IMR-90 (cell line): ENCODE measurements around the gene TNS2. TPM values are rescaled to one million over a fixed set of nuclear protein-coding genes. Genes with fewer than 3 reads are reported as not detected.

Experiments
- ATAC-seq: fragments of 200-7000 bp; cut with Tn5 transposase; 2 replicates; pipeline ENCODE4 v1.9.1; 2020; ENCODE audit warnings: low read depth, mild to moderate bottlenecking, moderate library complexity
- BruUV-seq: library from RNA; stranded (reverse); fragments of 400-500 nt; replicated peaks from 2 replicates; lab custom pipeline; 2021; lab: Mats Ljungman, UMichigan
- CTCF ChIA-PET: fragments of 300-600 bp; formaldehyde crosslinking; extraction: SDS; loops from one replicate; lab custom pipeline; 2021; ENCODE audit warnings: antibody characterized with exemption; lab: Yijun Ruan, JAX
- POLR2A ChIA-PET: fragments of 300-600 bp; sonication (Branson Sonifier 250); formaldehyde crosslinking; loops from one replicate; lab custom pipeline; 2022; ENCODE audit warnings: antibody characterized with exemption; ENCODE audit not compliant: unreplicated experiment; lab: Charles Lee
- DNase-seq: peaks from one replicate; pipeline ENCODE4 v3.0.0; 2013
- H2AFZ ChIP-seq: replicated peaks from 2 replicates; pipeline ENCODE3; 2013; ENCODE audit warnings: low read length, mild to moderate bottlenecking; ENCODE audit not compliant: poor library complexity
- H2AK5ac ChIP-seq: 2 replicates; pipeline ENCODE4 v1.6.1; 2013; ENCODE audit warnings: low read depth, low read length, inconsistent platforms
- H2AK9ac ChIP-seq: replicated peaks from 2 replicates; pipeline ENCODE3; 2013; ENCODE audit warnings: mild to moderate bottlenecking, low read depth, low read length, moderate library complexity; ENCODE audit not compliant: poor library complexity
- H2BK120ac ChIP-seq: 2 replicates; pipeline ENCODE4 v1.6.1; 2013; ENCODE audit warnings: low read depth, low read length, inconsistent platforms
- H2BK15ac ChIP-seq: 3 replicates; pipeline ENCODE4 v1.6.1; 2013; ENCODE audit warnings: low read depth, low read length, inconsistent platforms
- H2BK20ac ChIP-seq: 2 replicates; pipeline ENCODE4 v1.6.1; 2013; ENCODE audit warnings: low read depth, mild to moderate bottlenecking, inconsistent platforms, low read length, moderate library complexity
- H2BK5ac ChIP-seq: 2 replicates; pipeline ENCODE4 v1.6.1; 2013; ENCODE audit warnings: mild to moderate bottlenecking, low read depth, low read length, inconsistent platforms; ENCODE audit not compliant: poor library complexity, severe bottlenecking
- H3K14ac ChIP-seq: replicated peaks from 2 replicates; pipeline ENCODE4 v1.6.1; 2013; ENCODE audit warnings: low read depth, low read length, inconsistent platforms
- H3K18ac ChIP-seq: 2 replicates; pipeline ENCODE4 v1.6.1; 2013; ENCODE audit warnings: low read depth, low read length, control low read depth
- H3K23ac ChIP-seq: 2 replicates; pipeline ENCODE4 v1.6.1; 2013; ENCODE audit warnings: low read depth, low read length, inconsistent platforms
- H3K27ac ChIP-seq: 2 replicates; pipeline ENCODE4 v1.5.1; 2013; ENCODE audit warnings: mild to moderate bottlenecking, control low read depth, low read length; ENCODE audit not compliant: insufficient read depth
- H3K27me3 ChIP-seq: 2 replicates; pipeline ENCODE4 v1.6.1; 2013; ENCODE audit warnings: low read length; ENCODE audit not compliant: control insufficient read depth, insufficient read depth
- H3K36me3 ChIP-seq: 2 replicates; pipeline ENCODE4 v1.6.1; 2013; ENCODE audit warnings: low read length, mixed read lengths; ENCODE audit not compliant: control insufficient read depth, insufficient read depth
- H3K4ac ChIP-seq: 2 replicates; pipeline ENCODE4 v1.6.1; 2013; ENCODE audit warnings: low read depth, low read length, inconsistent platforms
- H3K4me1 ChIP-seq: 2 replicates; pipeline ENCODE4 v1.6.1; 2013; ENCODE audit warnings: low read length, mixed read lengths; ENCODE audit not compliant: control insufficient read depth, insufficient read depth
- H3K4me2 ChIP-seq: 2 replicates; pipeline ENCODE4 v1.6.1; 2013; ENCODE audit warnings: low read depth, mild to moderate bottlenecking, control low read depth, low read length, moderate library complexity
- H3K4me3 ChIP-seq: 2 replicates; pipeline ENCODE4 v1.5.1; 2013; ENCODE audit warnings: low read depth, mild to moderate bottlenecking, control low read depth, low read length, moderate library complexity; ENCODE audit not compliant: insufficient read depth
- H3K56ac ChIP-seq: 2 replicates; pipeline ENCODE4 v1.6.1; 2013; ENCODE audit warnings: low read length, inconsistent platforms; ENCODE audit not compliant: insufficient read depth; ENCODE audit errors: extremely low read depth
- H3K79me1 ChIP-seq, 2 experiments: 2 replicates each; pipeline ENCODE4 v1.6.1; 2013; ENCODE audit warnings: low read length in 2 of 2, inconsistent platforms in 1 of 2, low read depth in 1 of 2
- H3K9ac ChIP-seq: 2 replicates; pipeline ENCODE4 v1.6.1; 2013; ENCODE audit warnings: low read depth, low read length, control low read depth
- H3K9me1 ChIP-seq: 2 replicates; pipeline ENCODE4 v1.6.1; 2013; ENCODE audit warnings: low read length, inconsistent platforms; ENCODE audit not compliant: insufficient read depth
- H3K9me3 ChIP-seq: 2 replicates; pipeline ENCODE4 v1.6.1; 2013; ENCODE audit warnings: low read length; ENCODE audit not compliant: control insufficient read depth, insufficient read depth
- H4K20me1 ChIP-seq: 2 replicates; pipeline ENCODE4 v1.6.1; 2013; ENCODE audit warnings: low read length, inconsistent platforms; ENCODE audit not compliant: insufficient read depth
- H4K5ac ChIP-seq: 2 replicates; pipeline ENCODE4 v1.6.1; 2013; ENCODE audit warnings: mild to moderate bottlenecking, low read depth, low read length, control low read depth
- H4K8ac ChIP-seq, 2 experiments: 2 replicates each; pipeline ENCODE4 v1.6.1; 2013; ENCODE audit warnings: low read depth in 2 of 2, low read length in 2 of 2, control low read depth in 1 of 2, inconsistent platforms in 1 of 2
- H4K91ac ChIP-seq: 2 replicates; pipeline ENCODE4 v1.6.1; 2013; ENCODE audit warnings: low read depth, low read length, inconsistent platforms; ENCODE audit not compliant: insufficient read depth
- CEBPB ChIP-seq: IDR thresholded peaks from 2 replicates; pipeline ENCODE4 v1.6.1; 2012; ENCODE audit warnings: low read depth, low read length, improper control_type of control experiment
- MAZ ChIP-seq: IDR thresholded peaks from 2 replicates; pipeline ENCODE4 v1.6.1; 2012; ENCODE audit warnings: low read depth, mild to moderate bottlenecking, low read length, improper control_type of control experiment, moderate library complexity, borderline replicate concordance
- RAD21 ChIP-seq: IDR thresholded peaks from 2 replicates; pipeline ENCODE4 v1.6.1; 2012; ENCODE audit warnings: low read length, improper control_type of control experiment
- WGBS, 2 experiments: methylation state at CpG; one replicate each; pipeline versions ENCODE4 v1.1.5 to v1.1.7; 2013; ENCODE audit warnings: missing lambda C conversion rate in 2 of 2; ENCODE audit not compliant: insufficient read length in 1 of 2; ENCODE audit errors: extremely low coverage in 2 of 2; 5-methylcytosine and 5-hydroxymethylcytosine counted together
- dilution Hi-C: fragments of 300-500 bp; cut with HindIII; formaldehyde crosslinking; loops from one replicate; pipeline ENCODE4 v1.14.3; 2018; ENCODE audit warnings: low sequenced_read_pairs; ENCODE audit not compliant: unreplicated experiment
- in situ Hi-C: fragments of 300-500 bp; cut with MboI; formaldehyde crosslinking; loops from 3 replicates; pipeline ENCODE4 v1.14.3; 2019; ENCODE audit warnings: low sequenced_read_pairs, inconsistent platforms, mixed read lengths
- intact Hi-C: fragments of 100-400 bp; cut with micrococcal nuclease; formaldehyde crosslinking; loops from 2 replicates; pipeline ENCODE4 v1.10.0; 2022
- polyA plus RNA-seq, 3 experiments: library from polyadenylated mRNA; depleted of rRNA; stranded (reverse); fragments of >200 nt; gene quantifications; 2 replicates each; pipeline ENCODE4 v1.2.3, GENCODE V29; 2012; ENCODE audit warnings: low replicate concordance in 1 of 3
- total RNA-seq: library from RNA; depleted of rRNA; stranded (reverse); fragments of >200 nt; gene quantifications from 2 replicates; pipeline ENCODE4 v1.2.3, GENCODE V29; 2012

The TNS2 gene
- total and polyA plus RNA-seq, 2 of the 4 experiments (the other 2 are of a cell fraction): 10.4 to 67.2 TPM

DNA sequence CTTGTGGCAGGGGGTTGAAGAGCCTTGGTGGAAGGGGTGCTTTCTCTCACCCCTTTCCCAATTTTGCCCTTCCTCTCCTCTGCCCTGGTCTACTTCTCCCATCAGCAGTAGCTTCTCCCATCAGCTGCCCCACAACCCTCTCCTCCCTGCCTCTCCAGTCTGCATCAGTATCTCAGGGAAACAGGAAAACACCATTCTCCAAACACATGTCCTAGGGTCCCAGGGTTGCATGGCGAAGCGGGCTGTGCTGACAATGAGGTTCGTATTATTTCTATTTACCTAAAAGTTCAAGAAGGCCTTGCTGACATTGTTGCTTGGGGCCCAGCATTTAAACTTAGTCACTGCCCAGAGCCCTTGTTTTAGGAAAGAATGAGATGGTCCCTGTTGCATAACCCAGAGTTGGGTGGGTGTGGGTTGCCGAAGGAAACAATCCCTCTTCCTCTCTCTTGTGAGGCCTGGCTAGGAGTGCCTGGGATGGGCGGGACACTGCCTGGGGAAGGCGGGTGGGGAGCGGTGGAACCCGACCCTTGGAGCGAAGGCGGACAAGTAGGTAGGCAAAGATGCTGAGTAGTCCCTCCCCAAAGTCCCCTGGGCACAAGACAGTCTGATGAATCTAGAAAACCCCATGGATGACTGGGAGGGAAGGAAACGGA, 46.4 kb downstream of the TNS2 start:
- no peaks in the 10 kb centered on the region for H3K27me3 ChIP-seq
- peak overlapping the region; percentile 64; the same call in 1 of the 2 replicates for H2BK20ac ChIP-seq
- intact Hi-C loops: no loop called here
- peak overlapping the region; percentile 78 for H4K91ac ChIP-seq
- H3K27ac ChIP-seq: peak overlapping the region; percentile 94
- peaks cover 28% of the 10 kb centered on the region for H3K9me1 ChIP-seq
- no TSS peak for BruUV-seq
- DNase-seq: peak; percentile 65
- H3K9me3 ChIP-seq: no peaks in the 10 kb centered on the region
- no peak overlapping the region for H3K4me3 ChIP-seq
- H3K4me2 ChIP-seq: peak overlapping the region; percentile 98; the same call in 1 of the 2 replicates
- H3K9ac ChIP-seq: peak overlapping the region; percentile 81
- no CpG with 5 or more reads among the region's 11 CpGs for whole genome bisulfite sequencing, 2 experiments
- H3K14ac ChIP-seq: peak overlapping the region; percentile 99
- peak overlapping the region; percentile 91 for H2AK5ac ChIP-seq
- peak overlapping the region; percentile 74 for H2AK9ac ChIP-seq
- H3K56ac ChIP-seq: no peak overlapping the region
- TF ChIP-seq MAZ (peak; percentile 18; the same call in 1 of the 2 replicates), RAD21 (no peak), CEBPB (peak; percentile 87)
- peak overlapping the region; percentile 93 for H3K23ac ChIP-seq
- H2BK120ac ChIP-seq: peak overlapping the region; percentile 57; the same call in 1 of the 2 replicates
- H4K20me1 ChIP-seq: no peaks in the 10 kb centered on the region
- in situ Hi-C loops: no loop called here
- H4K8ac ChIP-seq: peak overlapping the region; percentile 84 to 89; a peak in 3 of 4 replicates
- H2BK15ac ChIP-seq: peak overlapping the region; percentile 67; the same call in 1 of the 3 replicates
- POLR2A ChIA-PET: interaction anchor here (0.6 kb wide), 1 partner anchor 23 kb away, joined by 3 read pairs; no protein-coding TSS in a partner anchor
- peak; percentile 28 for ATAC-seq
- H3K18ac ChIP-seq: peak overlapping the region; percentile 3; the same call in 1 of the 2 replicates
- peaks cover 32% of the 10 kb centered on the region for H3K4me1 ChIP-seq
- H3K36me3 ChIP-seq: peaks cover 2% of the 10 kb centered on the region; the same call in 1 of the 2 replicates
- peak overlapping the region; percentile 56 for H4K5ac ChIP-seq
- peak overlapping the region; percentile 81 for H2AFZ ChIP-seq
- H2BK5ac ChIP-seq: peak overlapping the region; percentile 6
- H3K79me1 ChIP-seq: peaks cover 0 to 38% of the 10 kb centered on the region in 2 experiments; a peak in 3 of 4 replicates
- peak overlapping the region; percentile 100 for H3K4ac ChIP-seq
- CTCF ChIA-PET: no interaction called here
- dilution Hi-C loops: no loop called here
